Stomach (tissue), 4 donors: Measurements from ENCODE around the gene GPBP1L1.

Source experiments
- CTCF ChIP-seq, 7 experiments: fragments of 450-650 bp in 4 of 7; fragments of 200-600 bp in 3 of 7; sonication (generic) in 3 of 7; IDR thresholded peaks; one replicate each; pipeline ENCODE4 v1.5.1; 2016 to 2019; ENCODE audit warnings: antibody characterized with exemption in 7 of 7, control low read depth in 2 of 7, mild to moderate bottlenecking in 1 of 7
- EP300 ChIP-seq: sonication (generic); formaldehyde crosslinking; IDR thresholded peaks from one replicate; pipeline ENCODE4 v1.6.1; 2017; ENCODE audit warnings: antibody characterized with exemption

GRCh38 chr1:45687014-45687753, 851 bp upstream of the GPBP1L1 start:
- TF ChIP-seq EP300 = no peak
- no peak for TF ChIP-seq CTCF (IDR thresholded peaks at IDR 0.05)
